ENCODE measurements around the gene TJAP1.
"Not testable (repeated sequence)": the region's sequence is repeated elsewhere in the genome, so short reads cannot be mapped to it uniquely, and the experiment has no call there.

Gene TJAP1

GRCh38 chr6:43488667-43489276, 11.4 kb downstream of the TJAP1 start:
- DNase-seq = no peak

- no peak for DNase-seq
Measured at GRCh38 chr6:43489277-43490072, 12.1 kb downstream of the TJAP1 start.

GRCh38 chr6:43490523-43490939, 13.2 kb downstream of the TJAP1 start:
- DNase-seq = no peak

- no peak for DNase-seq
Measured at GRCh38 chr6:43491750-43492661, 14.6 kb downstream of the TJAP1 start.

GRCh38 chr6:43492673-43493072, 15.3 kb downstream of the TJAP1 start:
- no peak for DNase-seq

- no peak for DNase-seq
Measured at GRCh38 chr6:43493230-43493629, 15.9 kb downstream of the TJAP1 start.

GRCh38 chr6:43493833-43494232, 16.5 kb downstream of the TJAP1 start:
- DNase-seq = no peak

- DNase-seq = no peak
Measured at GRCh38 chr6:43494321-43494720, 17.0 kb downstream of the TJAP1 start.

GRCh38 chr6:43494766-43495165, 17.4 kb downstream of the TJAP1 start:
- no peak for DNase-seq

- no peak for DNase-seq
Measured at GRCh38 chr6:43495409-43495941, 18.1 kb downstream of the TJAP1 start.

GRCh38 chr6:43496370-43497128, 19.2 kb downstream of the TJAP1 start:
- DNase-seq = no peak

- DNase-seq = no peak
Measured at GRCh38 chr6:43497129-43497396, 19.7 kb downstream of the TJAP1 start.

- DNase-seq = no peak
Measured at GRCh38 chr6:43497689-43498088, 20.3 kb downstream of the TJAP1 start.

- not testable (repeated sequence) for DNase-seq
Measured at GRCh38 chr6:43498291-43498690, 20.9 kb downstream of the TJAP1 start.

GRCh38 chr6:43499028-43499815, 21.9 kb downstream of the TJAP1 start:
- no peak for DNase-seq

GRCh38 chr6:43500921-43501320, 23.6 kb downstream of the TJAP1 start:
- no peak for DNase-seq

- no peak for DNase-seq
Measured at GRCh38 chr6:43502666-43503065, 25.3 kb downstream of the TJAP1 start.

GRCh38 chr6:43503443-43503842, 26.1 kb downstream of the TJAP1 start:
- DNase-seq = no peak

- no peak for DNase-seq
Measured at GRCh38 chr6:43504756-43505593, 27.6 kb downstream of the TJAP1 start.

GRCh38 chr6:43505718-43506117, 28.3 kb downstream of the TJAP1 start:
- no peak for DNase-seq

GRCh38 chr6:43506171-43506570, 28.8 kb downstream of the TJAP1 start:
- no peak for DNase-seq
